IgD-negative memory B cell (primary cell): ENCODE results near the gene TCP11. TPM values are rescaled to one million over a fixed set of nuclear protein-coding genes. Genes with fewer than 3 reads are reported as not detected.

Experiments
- H3K27ac Mint-ChIP-seq, 3 donors: one replicate each; pipeline ENCODE4 v1.8.0; 2020 to 2022; ENCODE audit warnings: mild to moderate bottlenecking in 3 of 3, mixed read lengths in 3 of 3, moderate library complexity in 1 of 3
- H3K27me3 Mint-ChIP-seq: one replicate; pipeline ENCODE4 v1.8.0; 2021; ENCODE audit warnings: mixed read lengths
- H3K36me3 Mint-ChIP-seq: one replicate; pipeline ENCODE4 v1.8.0; 2020; ENCODE audit warnings: mild to moderate bottlenecking, mixed read lengths
- H3K4me1 Mint-ChIP-seq, 3 donors: one replicate each; pipeline ENCODE4 v1.8.0; 2020 to 2022; ENCODE audit warnings: mixed read lengths in 3 of 3, mild to moderate bottlenecking in 1 of 3
- H3K4me3 Mint-ChIP-seq, 4 donors: one replicate each; pipeline ENCODE4 v1.8.0; 2020 to 2022; ENCODE audit warnings: mild to moderate bottlenecking in 4 of 4, mixed read lengths in 4 of 4, moderate library complexity in 3 of 4
- H3K9me3 Mint-ChIP-seq, 3 donors: one replicate each; pipeline ENCODE4 v1.8.0; 2020 to 2021; ENCODE audit warnings: mixed read lengths in 3 of 3, mild to moderate bottlenecking in 1 of 3
- polyA plus RNA-seq: library from polyadenylated mRNA; unstranded; fragments of 300-500 nt; fragmentation: Illumina TruSeq; gene quantifications from one replicate; pipeline ENCODE4 v1.2.3, GENCODE V29; 2021

Gene TCP11
- polyA plus RNA-seq, 1 donor from 2014 or later, result not detected

DNA sequence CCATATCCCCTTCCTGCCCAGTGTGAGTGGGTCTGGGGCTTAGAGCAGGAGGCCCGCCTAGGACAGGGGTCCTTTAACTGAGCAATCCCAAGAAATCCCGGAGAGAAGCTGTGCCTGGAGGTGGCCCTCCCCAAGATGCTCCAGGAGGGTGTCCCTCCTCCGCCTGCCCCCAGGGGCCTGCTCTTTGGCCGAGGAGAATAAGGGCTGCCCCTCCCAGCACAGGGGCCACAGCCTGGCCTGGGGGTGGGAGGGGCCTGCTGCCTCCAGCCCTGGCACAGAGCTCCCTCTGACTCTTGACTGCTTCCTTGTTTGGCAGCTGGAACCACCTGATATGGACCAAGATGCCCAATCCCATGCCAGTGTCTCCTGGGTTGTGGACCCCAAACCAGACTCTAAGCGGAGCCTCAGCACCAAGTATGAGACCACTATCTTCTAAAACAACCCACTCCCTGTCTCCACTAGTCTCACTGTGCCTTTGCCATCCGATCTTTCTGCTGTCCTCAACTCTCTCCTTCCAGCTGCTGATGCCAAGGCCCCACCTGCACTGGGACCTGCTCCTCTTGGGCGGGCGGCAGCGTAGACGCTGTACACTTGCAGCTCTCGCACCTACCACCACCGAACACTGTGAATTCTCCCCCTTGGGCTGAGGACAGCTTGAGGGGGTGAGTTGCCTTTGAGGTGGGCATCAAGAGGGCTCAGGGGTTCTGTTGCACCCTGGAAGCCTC, 54.3 kb downstream of the TCP11 start:
- peak overlapping the region in 1 of 3 donors; percentile 78 for H3K27ac Mint-ChIP-seq

DNA sequence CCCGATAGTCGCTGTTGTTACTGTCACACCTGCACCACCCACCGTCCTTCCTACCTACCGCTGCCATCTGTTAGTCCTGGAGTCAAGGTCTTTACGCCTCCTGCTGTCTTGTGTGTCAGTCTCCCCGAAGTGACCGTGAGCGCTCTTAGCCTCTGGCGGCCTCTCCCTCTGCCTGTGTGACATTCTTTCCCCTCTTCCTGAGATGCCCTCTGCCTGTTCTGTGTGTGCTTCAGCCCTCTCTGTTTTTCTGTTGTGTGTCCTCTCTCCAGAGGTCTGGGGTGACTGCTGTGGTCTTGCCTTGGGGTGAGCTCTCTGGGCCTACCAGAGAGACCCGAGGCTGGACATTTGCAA, 54.9 kb downstream of the TCP11 start:
- Mint-ChIP-seq H3K27me3 (peaks cover 3% of the 10 kb centered on the region), H3K9me3 (no peaks in the 10 kb centered on the region), H3K4me3 (no peak overlapping the region), H3K4me1 (peaks cover 0 to 1% (median 0%) of the 10 kb centered on the region in 3 donors), H3K36me3 (peaks cover 13% of the 10 kb centered on the region), H3K27ac (no peak overlapping the region)

More for the DNA sequence above, 54.3 kb downstream of the TCP11 start:
- Mint-ChIP-seq H3K4me1 (no peaks in the 10 kb centered on the region), H3K27me3 (peaks cover 3% of the 10 kb centered on the region), H3K36me3 (peaks cover 11% of the 10 kb centered on the region), H3K9me3 (no peaks in the 10 kb centered on the region), H3K4me3 (no peak overlapping the region)

DNA sequence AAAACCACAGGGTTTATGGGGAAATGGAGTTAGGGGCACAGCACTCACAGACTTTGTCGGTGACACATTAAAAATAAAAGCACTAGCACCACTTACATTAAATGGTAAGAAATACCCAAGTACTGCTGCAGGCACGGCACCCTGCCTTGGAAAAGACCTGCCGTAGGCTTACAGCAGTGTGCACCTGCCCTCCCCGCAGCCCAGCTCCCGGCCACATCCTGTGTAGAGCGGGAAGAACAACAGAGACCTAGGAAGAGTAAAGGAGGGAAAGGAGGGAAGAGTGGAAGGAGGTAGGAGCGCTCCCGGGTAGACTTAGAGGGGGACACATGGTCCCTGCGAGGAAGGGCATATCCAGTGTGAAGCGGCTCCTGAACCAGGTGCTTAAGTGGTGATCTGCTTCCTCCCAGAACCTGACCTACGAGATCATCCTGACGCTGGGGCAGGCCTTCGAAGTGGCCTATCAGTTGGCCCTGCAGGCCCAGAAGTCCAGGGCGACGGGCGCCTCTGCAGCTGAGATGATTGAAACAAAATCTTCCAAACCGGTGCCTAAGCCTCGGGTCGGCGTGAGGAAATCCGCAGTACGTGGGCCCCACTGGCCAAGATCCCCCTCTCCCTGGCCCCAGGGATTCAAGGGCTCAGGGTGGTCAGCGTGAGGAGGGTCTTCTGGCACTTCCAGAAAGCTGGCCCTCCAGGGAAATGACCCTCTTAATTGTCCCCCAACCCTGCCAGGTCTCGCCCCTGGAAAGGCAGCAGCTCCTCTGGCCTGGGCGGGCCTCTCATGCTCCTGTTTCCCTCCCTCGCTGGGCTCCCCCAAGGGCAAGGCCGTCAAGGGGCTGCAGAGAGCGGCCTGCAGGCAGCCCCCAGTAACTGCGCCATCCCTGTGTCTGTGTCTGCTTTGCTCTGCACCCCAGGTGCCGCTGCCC, 55.5 kb downstream of the TCP11 start:
- Mint-ChIP-seq H3K27ac (no peak overlapping the region), H3K4me1 (peaks cover 0 to 2% (median 0%) of the 10 kb centered on the region in 3 donors), H3K9me3 (no peaks in the 10 kb centered on the region), H3K27me3 (peaks cover 3% of the 10 kb centered on the region), H3K4me3 (no peak overlapping the region), H3K36me3 (peaks cover 13% of the 10 kb centered on the region)

DNA sequence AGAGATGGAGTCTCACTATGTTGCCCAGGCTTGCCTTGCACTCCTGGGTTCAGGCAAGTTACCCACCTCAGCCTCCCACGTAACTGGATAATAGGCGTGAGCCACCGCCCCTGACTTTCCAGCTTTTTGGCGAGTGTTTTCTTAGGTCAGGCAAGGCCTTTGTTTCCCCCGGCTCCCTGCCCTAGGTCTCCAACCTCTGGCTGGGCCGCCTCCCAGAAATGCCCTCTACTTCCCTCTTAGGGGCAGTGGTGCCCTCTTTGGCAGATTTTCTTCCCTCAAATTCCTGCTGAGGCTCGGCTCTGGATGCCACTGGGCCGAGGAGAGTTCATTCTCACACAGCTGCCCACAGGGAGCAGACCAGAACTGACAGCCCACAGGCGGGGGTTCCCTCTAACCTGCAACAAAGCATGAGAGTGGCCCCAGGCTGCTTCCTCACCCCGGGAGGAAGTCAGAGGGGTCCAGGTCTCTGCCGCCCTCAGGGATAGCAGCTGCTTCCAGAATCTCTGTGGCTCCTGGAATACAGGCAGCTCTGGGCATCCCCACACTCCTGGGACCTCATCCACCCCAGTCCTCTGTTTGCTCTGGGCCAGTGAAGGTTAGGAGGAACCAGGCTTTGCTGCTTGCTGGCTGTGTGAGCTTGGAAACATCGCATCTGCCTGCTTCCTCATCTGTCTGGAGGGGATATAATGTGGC, 56.5 kb downstream of the TCP11 start:
- H3K27ac Mint-ChIP-seq, result no peak overlapping the region
- H3K27me3 Mint-ChIP-seq, result peaks cover 3% of the 10 kb centered on the region
- H3K9me3 Mint-ChIP-seq, result no peaks in the 10 kb centered on the region
- H3K4me3 Mint-ChIP-seq, result no peak overlapping the region
- peaks cover 0 to 2% (median 0%) of the 10 kb centered on the region in 3 donors for H3K4me1 Mint-ChIP-seq
- peaks cover 13% of the 10 kb centered on the region for H3K36me3 Mint-ChIP-seq

DNA sequence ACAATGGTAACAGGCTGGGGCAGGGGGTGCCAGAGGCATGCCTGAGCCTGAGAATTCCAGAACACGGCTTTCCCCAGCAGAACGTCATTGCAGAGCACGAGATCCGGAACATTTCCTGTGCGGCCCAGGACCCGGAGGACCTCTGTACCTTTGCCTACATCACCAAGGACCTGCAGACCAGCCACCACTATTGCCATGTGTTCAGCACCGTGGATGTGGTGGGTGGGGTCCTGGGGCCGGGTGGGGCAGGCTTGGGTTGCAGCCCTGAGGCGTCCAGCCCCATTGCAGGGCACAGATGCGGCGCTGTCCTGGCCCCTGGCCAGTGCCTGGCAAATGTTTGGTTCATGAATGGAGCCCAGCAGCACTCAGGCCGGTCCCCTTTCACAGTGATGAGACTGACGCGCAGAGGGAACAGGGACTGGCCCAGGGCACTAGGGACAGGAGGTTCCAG, 57.1 kb downstream of the TCP11 start:
- peaks cover 0 to 2% (median 0%) of the 10 kb centered on the region in 3 donors for H3K4me1 Mint-ChIP-seq
- H3K4me3 Mint-ChIP-seq, result no peak overlapping the region
- H3K27ac Mint-ChIP-seq, result no peak overlapping the region
- H3K36me3 Mint-ChIP-seq, result peaks cover 13% of the 10 kb centered on the region
- no peaks in the 10 kb centered on the region for H3K9me3 Mint-ChIP-seq
- peaks cover 3% of the 10 kb centered on the region for H3K27me3 Mint-ChIP-seq

DNA sequence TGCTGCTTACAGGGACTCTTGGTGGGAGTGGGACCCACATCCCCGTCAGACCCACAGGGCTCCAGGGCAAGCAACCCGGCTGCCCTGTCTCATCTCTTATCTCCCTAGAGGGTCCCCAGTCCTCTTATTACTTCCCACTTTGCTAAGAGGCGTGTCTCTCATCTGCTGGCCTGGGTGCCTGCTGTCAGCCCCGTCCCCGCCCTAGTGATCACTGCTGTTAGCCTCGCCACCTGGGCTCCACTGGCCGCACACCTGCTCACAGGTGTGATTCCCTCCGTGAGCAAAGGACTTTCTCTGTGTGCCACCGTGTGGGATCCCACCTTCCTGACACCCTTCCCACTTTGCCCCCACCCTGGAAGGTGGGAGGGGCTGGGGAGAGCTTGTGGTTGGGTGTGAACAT, 57.6 kb downstream of the TCP11 start:
- Mint-ChIP-seq H3K27me3 (peaks cover 3% of the 10 kb centered on the region), H3K27ac (no peak overlapping the region), H3K9me3 (no peaks in the 10 kb centered on the region), H3K36me3 (peaks cover 11% of the 10 kb centered on the region), H3K4me1 (peaks cover 0 to 2% (median 0%) of the 10 kb centered on the region in 3 donors), H3K4me3 (no peak overlapping the region)

DNA sequence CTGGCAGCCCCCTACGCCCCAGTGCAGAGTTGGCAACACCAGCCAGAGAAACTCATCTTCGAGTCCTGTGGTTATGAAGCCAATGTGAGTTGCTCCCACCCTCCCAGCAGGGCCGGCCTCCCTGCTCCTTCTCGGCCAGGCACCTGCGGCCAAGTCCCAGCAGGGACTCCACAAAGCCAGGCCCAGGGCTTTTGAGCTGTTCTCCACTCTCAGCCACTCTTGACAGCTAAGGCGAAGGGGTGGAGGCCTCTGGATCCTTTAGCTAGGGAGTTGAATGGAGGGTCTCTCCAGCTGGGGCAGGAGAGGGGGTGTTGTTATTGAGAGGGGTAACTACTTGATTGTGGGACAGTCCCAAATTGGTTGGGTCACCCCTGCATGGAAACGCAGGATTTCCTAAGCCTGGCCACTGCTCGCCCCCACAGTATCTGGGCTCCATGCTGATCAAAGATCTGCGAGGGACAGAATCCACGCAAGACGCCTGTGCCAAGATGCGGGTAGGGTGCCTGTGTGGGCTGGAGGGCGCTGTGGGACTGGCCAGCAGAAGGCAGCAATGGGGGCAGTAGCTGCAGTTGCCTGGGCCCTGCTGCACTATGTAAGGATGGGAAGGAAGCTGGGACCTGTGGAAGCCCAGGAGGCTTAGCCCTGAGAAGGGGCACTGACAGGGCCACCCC, 58.3 kb downstream of the TCP11 start:
- peaks cover 0 to 2% (median 0%) of the 10 kb centered on the region in 3 donors for H3K4me1 Mint-ChIP-seq
- H3K27ac Mint-ChIP-seq, result no peak overlapping the region
- no peak overlapping the region for H3K4me3 Mint-ChIP-seq
- H3K9me3 Mint-ChIP-seq, result no peaks in the 10 kb centered on the region
- H3K27me3 Mint-ChIP-seq, result peaks cover 3% of the 10 kb centered on the region
- H3K36me3 Mint-ChIP-seq, result peaks cover 8% of the 10 kb centered on the region

DNA sequence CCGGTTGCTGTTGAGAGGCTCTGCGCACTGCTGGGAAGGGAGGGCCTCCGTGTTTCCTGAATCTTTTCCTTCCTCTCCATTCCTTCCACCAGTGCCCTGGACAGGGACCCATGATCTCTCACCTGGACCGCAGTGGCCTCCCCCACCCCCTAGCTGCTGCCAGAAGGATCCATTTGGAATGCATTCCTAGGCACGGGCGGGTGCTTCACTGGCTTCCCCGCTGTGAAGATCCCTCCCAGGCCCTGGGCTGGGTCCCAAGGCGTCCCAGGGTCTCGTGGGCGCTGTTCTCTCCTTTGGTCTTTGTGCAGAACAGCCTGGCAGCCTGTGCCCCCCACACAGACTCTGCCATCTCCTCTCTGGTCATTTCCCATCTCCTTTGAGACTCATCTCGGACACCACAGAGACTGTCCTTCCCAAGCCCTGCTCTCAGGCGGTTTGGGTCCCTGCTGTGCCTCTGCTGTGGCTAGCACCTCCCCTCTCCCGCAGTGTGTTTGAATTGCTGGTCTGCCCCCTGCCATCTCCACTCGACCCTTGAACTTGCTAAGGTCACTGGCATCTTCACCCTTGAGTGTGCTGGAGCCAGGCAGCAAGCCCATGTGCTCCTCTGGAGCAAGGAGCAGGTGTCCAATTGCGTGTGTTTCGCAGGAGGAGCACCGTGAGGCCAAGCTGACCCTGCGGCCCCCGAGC, 59.0 kb downstream of the TCP11 start:
- peaks cover 3% of the 10 kb centered on the region for H3K27me3 Mint-ChIP-seq
- peaks cover 8% of the 10 kb centered on the region for H3K36me3 Mint-ChIP-seq
- H3K27ac Mint-ChIP-seq, result no peak overlapping the region
- H3K4me1 Mint-ChIP-seq, result peaks cover 0 to 2% (median 0%) of the 10 kb centered on the region in 3 donors
- no peak overlapping the region for H3K4me3 Mint-ChIP-seq
- no peaks in the 10 kb centered on the region for H3K9me3 Mint-ChIP-seq

DNA sequence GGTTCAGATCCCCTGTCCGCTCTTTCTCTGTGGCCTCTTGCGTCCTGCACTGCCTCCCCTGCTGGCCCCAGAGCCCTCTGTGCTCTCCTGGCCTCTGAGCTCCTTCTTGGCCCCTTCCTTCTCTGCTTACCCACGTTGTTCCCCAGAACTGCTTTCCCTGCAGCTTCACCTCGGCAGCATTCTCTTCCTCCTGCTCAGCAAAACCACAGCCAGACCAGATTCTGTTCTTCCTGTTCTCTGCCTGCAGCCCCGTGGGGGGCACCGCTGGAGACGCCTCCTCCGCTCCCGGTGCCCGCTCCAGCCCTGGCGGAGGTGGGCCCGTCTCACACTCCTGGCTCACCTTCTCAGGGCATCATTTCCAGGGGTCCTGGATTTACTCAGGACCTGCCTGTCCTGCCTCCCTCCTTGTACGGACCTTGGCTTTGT, 59.7 kb downstream of the TCP11 start:
- Mint-ChIP-seq H3K4me3 (no peak overlapping the region), H3K9me3 (no peaks in the 10 kb centered on the region), H3K4me1 (peaks cover 0 to 2% (median 0%) of the 10 kb centered on the region in 3 donors), H3K27ac (no peak overlapping the region), H3K27me3 (peaks cover 3% of the 10 kb centered on the region), H3K36me3 (peaks cover 7% of the 10 kb centered on the region)

DNA sequence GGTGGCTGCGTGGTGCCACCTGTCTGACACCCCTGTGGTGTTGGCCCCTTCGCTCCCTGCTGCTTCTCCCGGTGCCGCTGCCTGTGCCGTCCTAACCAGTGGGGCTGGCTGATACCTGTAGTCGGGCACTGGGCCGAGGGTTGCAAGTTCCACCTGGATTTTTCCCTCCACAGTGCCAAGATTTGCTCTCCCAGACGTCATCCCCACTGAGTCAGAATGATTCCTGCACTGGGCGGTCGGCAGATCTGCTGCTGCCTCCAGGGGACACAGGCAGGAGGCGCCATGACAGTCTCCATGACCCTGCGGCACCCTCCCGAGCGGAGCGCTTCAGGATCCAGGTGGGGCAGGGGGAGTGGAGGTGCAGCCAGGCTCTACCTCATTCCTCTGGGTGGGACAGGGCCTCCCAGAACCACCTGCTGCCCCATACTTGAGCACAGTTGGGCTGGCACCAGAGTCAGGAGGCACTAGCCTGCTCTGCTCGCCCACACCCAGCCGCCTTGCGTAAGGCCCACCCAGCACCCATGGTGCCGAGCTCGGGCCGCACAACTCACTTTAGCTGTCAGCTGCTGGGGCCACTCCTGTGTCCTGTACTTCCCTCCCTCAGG, 60.2 kb downstream of the TCP11 start:
- H3K36me3 Mint-ChIP-seq, result peaks cover 2% of the 10 kb centered on the region
- no peaks in the 10 kb centered on the region for H3K9me3 Mint-ChIP-seq
- no peak overlapping the region for H3K27ac Mint-ChIP-seq
- H3K27me3 Mint-ChIP-seq, result no peaks in the 10 kb centered on the region
- H3K4me3 Mint-ChIP-seq, result no peak overlapping the region
- peaks cover 0 to 2% (median 0%) of the 10 kb centered on the region in 3 donors for H3K4me1 Mint-ChIP-seq

DNA sequence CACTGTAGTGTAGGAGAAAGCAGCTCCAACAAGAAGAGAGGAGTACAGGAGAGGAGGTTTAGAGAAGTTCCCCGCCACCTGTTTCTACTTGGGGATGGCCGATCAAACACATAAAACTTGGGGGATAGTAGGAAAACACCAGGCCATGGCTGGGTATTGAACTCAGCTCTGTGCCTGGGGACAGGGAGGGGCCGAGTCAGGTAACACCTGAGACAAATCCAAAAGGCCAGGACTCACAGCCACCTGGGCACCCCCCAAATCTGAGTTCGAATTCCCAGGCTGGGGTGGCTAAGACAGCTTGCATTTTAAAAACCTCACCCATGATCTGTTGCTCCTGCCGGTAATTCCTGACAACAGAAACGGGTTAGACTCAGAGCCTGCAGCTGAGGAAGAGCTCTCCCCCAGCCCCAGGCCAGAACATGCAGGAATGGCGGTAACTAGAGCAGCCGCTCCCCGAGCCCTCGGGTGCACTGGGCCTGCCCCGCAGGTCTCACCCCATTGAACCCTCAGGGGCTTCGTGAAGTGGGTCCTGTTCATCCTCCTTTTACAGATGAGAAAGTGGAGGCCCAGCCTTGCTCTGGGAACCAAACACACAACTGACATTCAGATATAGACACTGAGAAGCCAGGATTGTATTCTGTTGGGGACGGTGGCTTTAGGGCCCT, 61.0 kb downstream of the TCP11 start:
- Mint-ChIP-seq H3K36me3 (peaks cover 2% of the 10 kb centered on the region), H3K27ac (peak overlapping the region in 1 of 3 donors; percentile 59), H3K4me3 (no peak overlapping the region), H3K9me3 (no peaks in the 10 kb centered on the region), H3K27me3 (no peaks in the 10 kb centered on the region), H3K4me1 (peaks cover 0 to 2% (median 0%) of the 10 kb centered on the region in 3 donors)

DNA sequence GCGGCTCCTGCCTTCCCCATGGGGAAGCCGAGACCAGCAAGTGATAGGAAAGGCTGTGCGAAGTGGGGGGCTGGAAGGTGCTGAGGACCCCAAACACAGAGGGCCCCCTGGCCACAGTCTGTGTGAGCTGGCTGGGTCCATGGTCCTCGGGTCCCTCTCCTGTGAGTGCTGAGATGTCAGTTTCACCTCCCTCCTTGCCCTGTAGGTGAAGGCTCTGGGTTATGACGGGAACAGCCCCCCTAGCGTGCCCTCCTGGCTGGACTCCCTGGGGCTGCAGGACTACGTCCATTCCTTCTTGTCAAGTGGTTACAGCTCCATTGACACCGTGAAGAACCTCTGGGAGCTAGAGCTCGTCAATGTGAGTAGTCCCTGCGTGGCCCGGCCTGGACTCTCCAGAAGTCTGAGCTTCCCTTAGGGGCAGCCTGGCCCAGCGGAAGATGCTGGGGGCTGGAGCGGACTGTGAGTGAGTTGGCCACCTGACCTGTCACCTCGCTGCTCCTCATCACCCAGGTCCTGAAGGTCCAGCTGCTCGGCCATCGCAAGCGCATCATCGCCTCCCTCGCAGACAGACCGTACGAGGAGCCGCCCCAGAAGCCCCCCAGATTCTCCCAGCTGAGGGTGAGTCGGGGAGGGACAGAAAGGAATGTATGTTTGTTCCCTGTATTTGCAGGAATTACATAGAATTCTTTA, 61.7 kb downstream of the TCP11 start:
- Mint-ChIP-seq H3K27ac (peak overlapping the region in 1 of 3 donors; percentile 59), H3K36me3 (peaks cover 2% of the 10 kb centered on the region), H3K9me3 (no peaks in the 10 kb centered on the region), H3K27me3 (no peaks in the 10 kb centered on the region), H3K4me3 (no peak overlapping the region), H3K4me1 (peaks cover 0 to 2% (median 0%) of the 10 kb centered on the region in 3 donors)

DNA sequence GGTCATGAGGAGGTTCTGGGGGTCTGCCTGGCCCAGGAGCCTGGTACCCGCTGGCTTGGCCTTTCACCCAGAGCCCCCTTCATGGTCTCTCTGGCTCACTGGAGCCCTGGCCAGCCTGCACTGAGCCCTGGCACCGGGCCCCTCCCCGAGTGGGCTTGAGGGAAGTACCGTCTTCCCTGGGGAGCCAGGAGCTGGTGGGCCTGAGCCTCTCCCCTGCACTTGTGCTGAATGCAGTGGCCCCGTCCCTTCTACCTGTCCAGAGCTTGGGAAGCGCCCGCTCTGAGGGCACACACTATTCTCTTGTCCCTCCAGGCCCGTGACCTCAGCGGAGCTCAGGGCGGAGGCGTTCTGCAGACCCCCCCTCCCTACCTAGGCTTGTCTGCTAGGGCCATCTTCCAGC, 62.2 kb downstream of the TCP11 start:
- Mint-ChIP-seq H3K27ac (no peak overlapping the region), H3K9me3 (no peaks in the 10 kb centered on the region), H3K36me3 (peaks cover 3% of the 10 kb centered on the region), H3K4me3 (no peak overlapping the region), H3K4me1 (peaks cover 0 to 2% (median 0%) of the 10 kb centered on the region in 3 donors), H3K27me3 (no peaks in the 10 kb centered on the region)
